Small intestine (tissue), 7 donors: ENCODE measurements around the gene TRANK1. TPM values are rescaled to one million over a fixed set of nuclear protein-coding genes. Genes with fewer than 3 reads are reported as not detected.
"Not testable (repeated sequence)": the region's sequence is repeated elsewhere in the genome, so short reads cannot be mapped to it uniquely, and the experiment has no call there.

ENCODE experiments used
- DNase-seq, 2 donors: peaks; one replicate each; pipeline versions ENCODE4 v3.0.0 to v3.0.0-alpha.2; 2013
- FAIRE-seq: peaks from 2 replicates; lab custom pipeline; 2012; peaks lifted over from hg19 to GRCh38; lab: Jason Lieb, UNC
- H3K27ac ChIP-seq, 3 donors: one replicate each; pipeline ENCODE4 v1.5.1; 2013; ENCODE audit warnings: low read length in 2 of 3, mild to moderate bottlenecking in 2 of 3, control low read depth in 1 of 3, inconsistent platforms in 1 of 3, low read depth in 1 of 3, moderate library complexity in 1 of 3
- H3K27me3 ChIP-seq, 3 donors: one replicate each; pipeline ENCODE4 v1.6.1; 2013; ENCODE audit warnings: low read length in 3 of 3, inconsistent platforms in 1 of 3; ENCODE audit not compliant: control insufficient read depth in 3 of 3, insufficient read depth in 3 of 3
- H3K36me3 ChIP-seq, 3 donors: one replicate each; pipeline ENCODE4 v1.6.1; 2013; ENCODE audit warnings: low read length in 3 of 3, inconsistent platforms in 1 of 3, low read depth in 1 of 3, mild to moderate bottlenecking in 1 of 3, moderate library complexity in 1 of 3; ENCODE audit not compliant: control insufficient read depth in 3 of 3, insufficient read depth in 2 of 3
- H3K4me1 ChIP-seq, 3 donors: one replicate each; pipeline ENCODE4 v1.6.1; 2013; ENCODE audit warnings: low read length in 2 of 3, inconsistent platforms in 1 of 3, low read depth in 1 of 3, mild to moderate bottlenecking in 1 of 3, moderate library complexity in 1 of 3; ENCODE audit not compliant: control insufficient read depth in 3 of 3, insufficient read depth in 2 of 3
- H3K4me3 ChIP-seq, 3 donors: one replicate each; pipeline ENCODE4 v1.5.1; 2013; ENCODE audit warnings: low read length in 3 of 3, control low read depth in 1 of 3, inconsistent platforms in 1 of 3, low read depth in 1 of 3, mild to moderate bottlenecking in 1 of 3, moderate library complexity in 1 of 3
- H3K9me3 ChIP-seq, 2 donors: one replicate each; pipeline ENCODE4 v1.6.1; 2013; ENCODE audit warnings: low read depth in 1 of 2, low read length in 1 of 2; ENCODE audit not compliant: control insufficient read depth in 2 of 2, insufficient read depth in 1 of 2
- WGBS, 3 donors: extraction: QIAGEN DNeasy Blood & Tissue Kit; methylation state at CpG; one replicate each; pipeline ENCODE4 v1.1.7; 2013; 5-methylcytosine and 5-hydroxymethylcytosine counted together
- polyA plus RNA-seq, 4 donors: library from polyadenylated mRNA; stranded (reverse) in 3 of 4; unstranded in 1 of 4; fragments of 200-250 nt in 3 of 4; fragments of 120-200 nt in 1 of 4; gene quantifications; one replicate each; pipeline versions ENCODE4 v1.2.1 to v1.2.3, GENCODE V29; 2013
- donor health status: healthy with polysubstance abuse.
- donor health status: control.
- donor health status: control.
- donor health status: Bipolar disorder and iron deficiency.
- donor health status: healthy.

TRANK1 gene
- polyA plus RNA-seq, 4 donors = 7.1 to 23.5 (median 14.0) TPM

DNA sequence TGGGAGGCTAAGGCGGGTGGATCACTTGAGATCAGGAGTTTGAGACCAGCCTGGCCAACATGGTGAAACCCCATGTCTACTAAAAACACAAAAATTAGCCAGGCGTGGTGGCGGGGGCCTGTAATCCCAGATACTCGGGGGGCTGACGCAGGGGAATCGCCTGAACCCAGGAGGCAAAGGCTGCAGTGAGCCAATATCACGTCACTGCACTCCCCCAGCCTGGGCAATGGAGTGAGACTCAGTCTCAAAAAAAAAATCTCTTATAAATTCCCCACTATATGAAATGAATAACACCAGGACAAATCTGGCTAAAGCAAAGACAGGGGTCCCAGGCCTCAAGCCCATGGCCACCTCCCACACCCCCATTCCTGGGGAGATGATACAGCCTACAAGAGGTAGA is 53.8 kb downstream of the TRANK1 start:
- H3K27me3 ChIP-seq, H3K9me3 ChIP-seq, H3K4me3 ChIP-seq, H3K27ac ChIP-seq, DNase-seq, FAIRE-seq: not testable (repeated sequence)
- 94 to 98% (median 98%) methylated on average over 7 of the region's 7 CpGs for WGBS, 3 donors
- peaks cover 0 to 14% (median 4%) of the 10 kb centered on the region in 3 donors for H3K4me1 ChIP-seq
- peaks cover 9 to 27% (median 19%) of the 10 kb centered on the region in 3 donors for H3K36me3 ChIP-seq

DNA sequence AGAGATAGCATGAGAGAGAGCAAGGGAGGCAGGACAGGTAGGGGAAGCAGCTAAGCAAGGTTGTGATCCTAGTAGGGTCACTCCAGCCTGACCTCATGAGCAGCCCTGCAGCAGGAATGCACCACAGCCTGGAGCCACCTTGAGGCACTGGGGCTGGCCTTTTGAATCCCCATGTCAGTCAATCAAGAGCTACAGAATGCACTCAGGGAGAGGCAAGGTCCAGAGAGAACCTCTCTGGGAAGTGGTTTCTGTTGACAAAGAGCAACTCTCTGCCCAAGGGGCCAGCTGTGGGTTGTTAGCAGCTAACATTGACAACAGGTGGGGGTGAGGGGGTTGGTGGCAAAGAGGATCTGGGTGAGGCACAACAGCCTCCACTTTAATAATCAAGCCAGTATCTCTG is 54.6 kb downstream of the TRANK1 start:
- Histone ChIP-seq H3K27me3 (no peaks in the 10 kb centered on the region), H3K4me1 (peaks cover 0 to 14% (median 4%) of the 10 kb centered on the region in 3 donors), H3K9me3 (no peaks in the 10 kb centered on the region), H3K36me3 (peaks cover 9 to 27% (median 19%) of the 10 kb centered on the region in 3 donors), H3K4me3 (no peak overlapping the region), H3K27ac (no peak overlapping the region)
- DNase-seq (no peak), FAIRE-seq (no peak)

- no peak for FAIRE-seq
- no peaks in the 10 kb centered on the region for H3K9me3 ChIP-seq
- peaks cover 2 to 8% (median 5%) of the 10 kb centered on the region in 3 donors for H3K36me3 ChIP-seq
- DNase-seq = no peak
- no peaks in the 10 kb centered on the region for H3K4me1 ChIP-seq
- 96 to 98% (median 96%) methylated on average over 4 of the region's 4 CpGs for WGBS, 3 donors
- no peaks in the 10 kb centered on the region for H3K27me3 ChIP-seq
- H3K4me3 ChIP-seq = no peak overlapping the region
- H3K27ac ChIP-seq = no peak overlapping the region
Observed at GRCh38 chr3:36881735-36882134, 63.1 kb downstream of the TRANK1 start.

- not testable (repeated sequence) for H3K27me3 ChIP-seq, H3K4me3 ChIP-seq, H3K36me3 ChIP-seq, DNase-seq, H3K4me1 ChIP-seq, FAIRE-seq, H3K9me3 ChIP-seq, H3K27ac ChIP-seq
- 85 to 90% (median 85%) methylated on average over 1 of the region's 1 CpG for WGBS, 3 donors
Observed at GRCh38 chr3:36879842-36880241, 65.0 kb downstream of the TRANK1 start.

DNA sequence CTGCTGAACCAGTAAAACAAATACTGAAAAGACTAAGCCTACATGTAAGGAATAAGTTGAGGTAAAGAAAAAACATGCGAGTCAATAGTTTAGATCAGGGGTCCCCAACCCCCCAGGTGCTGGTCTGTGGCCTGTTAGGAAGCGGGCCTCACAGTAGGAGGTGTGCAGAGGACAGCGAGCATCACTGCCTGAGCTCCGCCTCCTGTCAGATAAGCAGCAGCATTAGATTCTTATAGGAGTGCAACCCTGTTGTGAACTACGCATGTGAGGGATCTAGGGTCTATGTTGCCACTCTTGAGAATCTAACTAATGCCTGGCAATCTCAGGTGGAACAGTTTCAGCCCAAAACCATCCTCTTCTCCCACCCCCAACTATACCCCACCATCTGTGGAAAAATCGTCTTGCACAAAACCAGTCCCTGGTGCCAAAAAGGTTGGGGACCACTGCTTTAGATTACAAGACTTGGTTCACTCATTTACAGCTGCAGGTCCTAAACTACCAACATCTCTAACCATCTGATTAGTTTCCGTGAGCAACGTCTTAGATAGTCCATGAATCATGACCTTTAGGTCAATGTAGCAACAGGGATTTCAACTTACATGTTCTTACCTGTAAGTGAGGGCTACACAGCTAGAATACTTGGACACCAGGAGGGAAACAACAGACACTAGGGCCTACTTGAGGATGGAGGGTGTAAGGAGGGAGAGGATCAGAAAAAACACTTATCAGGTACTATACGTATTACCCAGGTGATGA is 66.7 kb downstream of the TRANK1 start:
- Histone ChIP-seq H3K4me1 (no peaks in the 10 kb centered on the region), H3K4me3 (no peak overlapping the region), H3K27me3 (no peaks in the 10 kb centered on the region), H3K36me3 (peaks cover 0 to 5% (median 1%) of the 10 kb centered on the region in 3 donors), H3K9me3 (no peaks in the 10 kb centered on the region), H3K27ac (no peak overlapping the region)
- WGBS, 3 donors = 86 to 89% (median 86%) methylated on average over 9 of the region's 9 CpGs
- DNase-seq = no peak
- no peak for FAIRE-seq

DNA sequence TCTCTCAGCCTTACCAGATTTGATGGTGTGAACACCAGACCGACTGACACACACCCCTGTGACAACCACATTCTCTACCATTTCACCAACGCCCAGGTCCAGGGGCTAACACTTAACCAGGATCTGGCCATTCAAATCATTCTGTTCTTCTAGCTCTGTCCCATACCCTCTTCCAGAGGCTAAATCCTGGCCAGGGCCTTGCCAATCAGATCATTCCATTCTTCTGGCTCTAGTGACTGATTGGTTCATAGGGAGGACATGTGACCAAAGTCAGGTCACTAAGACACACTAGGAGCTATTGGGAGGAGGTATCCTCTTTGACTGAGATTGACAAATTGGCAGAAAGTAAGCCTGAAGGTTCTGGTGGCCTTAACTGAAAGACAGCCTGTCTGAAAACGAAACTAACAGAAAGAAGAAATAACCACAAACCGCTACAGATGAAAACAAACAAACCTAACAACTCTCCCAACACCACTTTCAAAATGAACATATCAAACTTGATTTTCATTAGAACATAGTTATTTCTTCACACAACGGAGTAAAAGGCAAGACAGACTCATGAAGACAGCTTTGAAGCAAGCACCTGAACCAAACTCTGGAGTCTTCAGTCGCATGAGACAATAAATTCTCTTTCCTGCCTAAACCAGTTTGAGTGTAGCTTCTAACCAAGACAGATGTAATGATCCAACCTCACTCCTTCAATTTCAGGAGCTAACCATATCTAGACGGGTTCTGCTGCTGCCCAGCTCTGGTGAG is 68.5 kb downstream of the TRANK1 start:
- Histone ChIP-seq H3K27me3 (no peaks in the 10 kb centered on the region), H3K36me3 (peaks cover 0 to 4% (median 0%) of the 10 kb centered on the region in 3 donors), H3K27ac (peak overlapping the region in 2 of 3 donors; percentile 65 to 82), H3K9me3 (no peaks in the 10 kb centered on the region), H3K4me1 (no peaks in the 10 kb centered on the region), H3K4me3 (no peak overlapping the region)
- FAIRE-seq (no peak), DNase-seq (peak in 1 of 2 donors; percentile 46)
- 65 to 76% (median 66%) methylated on average over 7 of the region's 7 CpGs for WGBS, 3 donors

DNA sequence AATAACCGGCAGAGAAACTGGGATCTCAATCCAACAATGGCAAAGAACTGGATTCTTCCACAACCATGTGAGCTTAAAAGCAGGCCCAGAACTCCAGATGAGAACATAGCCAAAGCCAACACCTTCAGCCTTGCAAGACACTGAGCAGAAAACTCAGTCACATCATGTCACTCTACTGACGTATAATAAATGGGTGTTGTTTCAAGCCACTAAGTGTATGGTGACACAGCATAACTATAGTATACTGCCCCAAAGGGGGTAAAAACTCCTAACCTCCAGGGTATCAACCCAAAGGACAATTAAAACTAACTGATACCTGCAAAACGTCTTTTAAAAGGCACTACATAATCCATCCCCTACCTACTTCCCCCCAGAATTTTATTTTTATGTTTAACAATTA is 69.5 kb downstream of the TRANK1 start:
- no peak for DNase-seq
- no peaks in the 10 kb centered on the region for H3K4me1 ChIP-seq
- no peaks in the 10 kb centered on the region for H3K27me3 ChIP-seq
- no peak overlapping the region for H3K4me3 ChIP-seq
- FAIRE-seq = no peak
- H3K36me3 ChIP-seq = peaks cover 0 to 4% (median 0%) of the 10 kb centered on the region in 3 donors
- WGBS, 3 donors = 94 to 95% (median 94%) methylated on average over 3 of the region's 3 CpGs
- no peaks in the 10 kb centered on the region for H3K9me3 ChIP-seq
- peak overlapping the region in 1 of 3 donors; percentile 8 for H3K27ac ChIP-seq

GRCh38 chr3:36874424-36874823 is 70.4 kb downstream of the TRANK1 start:
- peaks cover 0 to 4% (median 0%) of the 10 kb centered on the region in 3 donors for H3K36me3 ChIP-seq
- H3K4me1 ChIP-seq = no peaks in the 10 kb centered on the region
- WGBS, 3 donors = 90 to 100% (median 95%) methylated on average over 2 of the region's 2 CpGs

More at GRCh38 chr3:36874424-36874823, 70.4 kb downstream of the TRANK1 start:
- DNase-seq (no peak), FAIRE-seq (no peak)
- no peak overlapping the region for H3K4me3 ChIP-seq
- H3K27ac ChIP-seq = no peak overlapping the region
- H3K9me3 ChIP-seq = no peaks in the 10 kb centered on the region
- no peaks in the 10 kb centered on the region for H3K27me3 ChIP-seq
